Type B pancreatic cell (in vitro differentiated cells): ENCODE data around the gene RAD51B. TPM values are rescaled to one million over a fixed set of nuclear protein-coding genes. Genes with fewer than 3 reads are reported as not detected.

ENCODE experiments used
- DNase-seq: peaks from one replicate; pipeline ENCODE4 v3.0.0; 2021; ENCODE audit warnings: mixed read lengths; ENCODE audit not compliant: unreplicated experiment; ENCODE audit errors: extremely low spot score
- H3K27ac Mint-ChIP-seq: 2 replicates; pipeline ENCODE4 v1.8.0; 2021; ENCODE audit warnings: mild to moderate bottlenecking, mixed read lengths
- H3K27me3 Mint-ChIP-seq: 2 replicates; pipeline ENCODE4 v1.8.0; 2021; ENCODE audit warnings: mixed read lengths
- H3K36me3 Mint-ChIP-seq: 2 replicates; pipeline ENCODE4 v1.8.0; 2021; ENCODE audit warnings: mixed read lengths
- H3K4me1 Mint-ChIP-seq: one replicate; pipeline ENCODE4 v1.8.0; 2021; ENCODE audit warnings: mixed read lengths; ENCODE audit not compliant: unreplicated experiment
- H3K4me3 Mint-ChIP-seq: 2 replicates; pipeline ENCODE4 v1.8.0; 2021; ENCODE audit warnings: mild to moderate bottlenecking, mixed read lengths
- H3K9me3 Mint-ChIP-seq: 2 replicates; pipeline ENCODE4 v1.8.0; 2021; ENCODE audit warnings: mixed read lengths
- total RNA-seq: library from RNA; stranded (reverse); gene quantifications from 2 replicates; pipeline ENCODE4 v1.2.1, GENCODE V29; 2021; ENCODE audit warnings: low replicate concordance
- TF ChIP-seq, protein P1 (sequence below): fragments of 200-600 bp; sonication (generic); conservative IDR thresholded peaks from 2 replicates; pipeline ENCODE4 v1.5.0; 2021; ENCODE audit warnings: antibody characterized with exemption, mild to moderate bottlenecking

The RAD51B gene
- total RNA-seq, 1 donor from 2014 or later = 27.3 TPM

DNA sequence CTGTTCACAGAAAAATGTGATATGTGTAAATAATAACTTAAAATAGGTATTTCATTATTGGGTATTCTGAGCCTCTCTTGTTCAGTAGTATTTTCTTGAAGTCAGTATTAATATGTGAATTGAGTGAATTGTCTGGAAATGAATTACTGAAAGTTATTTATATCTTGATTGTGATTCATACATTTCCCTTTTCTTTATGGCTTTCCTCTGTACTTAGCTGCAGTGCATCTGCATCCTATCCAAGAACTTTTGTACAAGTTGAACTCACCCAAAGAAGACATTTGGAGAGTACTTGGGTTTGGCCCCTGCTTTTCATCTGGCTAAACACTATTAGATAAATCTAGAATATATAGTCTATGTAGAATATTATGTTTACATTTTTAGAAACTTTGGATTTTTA is 326.0 kb downstream of the RAD51B start:
- Mint-ChIP-seq H3K27me3 (no peaks in the 10 kb centered on the region), H3K4me1 (peaks cover 38% of the 10 kb centered on the region), H3K4me3 (no peak overlapping the region), H3K9me3 (peaks cover 17% of the 10 kb centered on the region), H3K27ac (no peak overlapping the region), H3K36me3 (peaks cover 18% of the 10 kb centered on the region)
- no peak for DNase-seq
- TF ChIP-seq, protein P1, sequence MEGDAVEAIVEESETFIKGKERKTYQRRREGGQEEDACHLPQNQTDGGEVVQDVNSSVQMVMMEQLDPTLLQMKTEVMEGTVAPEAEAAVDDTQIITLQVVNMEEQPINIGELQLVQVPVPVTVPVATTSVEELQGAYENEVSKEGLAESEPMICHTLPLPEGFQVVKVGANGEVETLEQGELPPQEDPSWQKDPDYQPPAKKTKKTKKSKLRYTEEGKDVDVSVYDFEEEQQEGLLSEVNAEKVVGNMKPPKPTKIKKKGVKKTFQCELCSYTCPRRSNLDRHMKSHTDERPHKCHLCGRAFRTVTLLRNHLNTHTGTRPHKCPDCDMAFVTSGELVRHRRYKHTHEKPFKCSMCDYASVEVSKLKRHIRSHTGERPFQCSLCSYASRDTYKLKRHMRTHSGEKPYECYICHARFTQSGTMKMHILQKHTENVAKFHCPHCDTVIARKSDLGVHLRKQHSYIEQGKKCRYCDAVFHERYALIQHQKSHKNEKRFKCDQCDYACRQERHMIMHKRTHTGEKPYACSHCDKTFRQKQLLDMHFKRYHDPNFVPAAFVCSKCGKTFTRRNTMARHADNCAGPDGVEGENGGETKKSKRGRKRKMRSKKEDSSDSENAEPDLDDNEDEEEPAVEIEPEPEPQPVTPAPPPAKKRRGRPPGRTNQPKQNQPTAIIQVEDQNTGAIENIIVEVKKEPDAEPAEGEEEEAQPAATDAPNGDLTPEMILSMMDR = no peak

- Mint-ChIP-seq H3K36me3 (peaks cover 29% of the 10 kb centered on the region), H3K9me3 (peaks cover 27% of the 10 kb centered on the region), H3K27ac (no peak overlapping the region), H3K4me3 (no peak overlapping the region), H3K4me1 (peaks cover 28% of the 10 kb centered on the region), H3K27me3 (no peaks in the 10 kb centered on the region)
- TF ChIP-seq, protein P1 = no peak
- DNase-seq = no peak
These were observed 327.2 kb downstream of the RAD51B start for GRCh38 chr14:68146818-68147217.

GRCh38 chr14:68147303-68147702 is 327.7 kb downstream of the RAD51B start:
- peaks cover 25% of the 10 kb centered on the region for H3K4me1 Mint-ChIP-seq
- no peaks in the 10 kb centered on the region for H3K27me3 Mint-ChIP-seq
- TF ChIP-seq, protein P1 = no peak
- H3K4me3 Mint-ChIP-seq = no peak overlapping the region
- H3K27ac Mint-ChIP-seq = no peak overlapping the region
- peaks cover 32% of the 10 kb centered on the region for H3K36me3 Mint-ChIP-seq
- DNase-seq = no peak
- H3K9me3 Mint-ChIP-seq = peaks cover 30% of the 10 kb centered on the region

- Mint-ChIP-seq H3K27me3 (no peaks in the 10 kb centered on the region), H3K27ac (no peak overlapping the region), H3K9me3 (peaks cover 35% of the 10 kb centered on the region), H3K36me3 (peaks cover 38% of the 10 kb centered on the region), H3K4me1 (peaks cover 22% of the 10 kb centered on the region), H3K4me3 (no peak overlapping the region)
- no peak for DNase-seq
- TF ChIP-seq, protein P1 = no peak
These were observed 328.7 kb downstream of the RAD51B start for GRCh38 chr14:68148276-68148675.

DNA sequence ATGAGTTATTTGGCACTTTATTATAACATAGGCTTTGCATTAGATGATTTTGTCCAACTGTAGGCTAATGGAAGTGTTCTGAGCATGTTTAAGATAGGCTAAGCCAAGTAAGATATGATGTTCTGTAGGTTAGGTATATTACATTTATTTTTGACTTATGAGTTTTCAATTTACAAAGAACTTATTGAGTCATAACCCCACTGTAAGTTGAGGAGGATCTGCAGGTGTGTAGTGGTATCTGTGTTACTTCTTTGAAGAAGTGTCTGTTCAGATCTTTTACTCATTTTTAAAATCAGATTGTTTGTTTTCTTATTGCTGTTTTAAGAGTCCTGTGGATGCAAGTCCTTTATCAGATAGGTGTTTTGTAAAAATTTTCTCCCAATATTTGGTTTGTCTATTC is 329.2 kb downstream of the RAD51B start:
- Mint-ChIP-seq H3K36me3 (peaks cover 41% of the 10 kb centered on the region), H3K4me1 (peaks cover 17% of the 10 kb centered on the region), H3K27ac (no peak overlapping the region), H3K4me3 (no peak overlapping the region), H3K27me3 (no peaks in the 10 kb centered on the region), H3K9me3 (peaks cover 35% of the 10 kb centered on the region)
- DNase-seq = no peak
- TF ChIP-seq, protein P1 = no peak

DNA sequence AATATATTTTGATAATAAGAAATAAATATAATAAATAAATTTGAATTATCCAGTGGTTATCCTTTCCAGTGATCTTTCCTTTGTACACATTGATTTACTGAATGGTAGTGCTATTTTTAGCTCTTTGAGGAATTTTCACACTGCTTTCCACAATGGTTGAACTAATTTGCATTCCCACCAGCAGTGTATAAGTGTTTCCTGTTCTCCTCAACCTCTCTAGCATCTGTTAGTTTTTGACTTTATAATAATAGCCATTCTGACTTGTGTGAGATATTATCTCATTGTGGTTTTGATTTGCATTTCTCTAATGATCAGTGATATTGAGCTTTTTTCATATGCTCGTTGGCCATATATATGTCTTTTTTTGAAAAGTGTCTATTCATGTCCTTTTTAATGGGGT is 333.7 kb downstream of the RAD51B start:
- H3K9me3 Mint-ChIP-seq = peaks cover 38% of the 10 kb centered on the region
- H3K27me3 Mint-ChIP-seq = no peaks in the 10 kb centered on the region

More for the DNA sequence above, 333.7 kb downstream of the RAD51B start:
- H3K36me3 Mint-ChIP-seq = peaks cover 52% of the 10 kb centered on the region
- H3K4me1 Mint-ChIP-seq = peaks cover 15% of the 10 kb centered on the region
- TF ChIP-seq, protein P1 = no peak
- no peak for DNase-seq
- no peak overlapping the region for H3K27ac Mint-ChIP-seq
- no peak overlapping the region for H3K4me3 Mint-ChIP-seq
